Ovary (tissue), 3 donors: ENCODE measurements around the gene MMEL1.

Source experiments
- EP300 ChIP-seq: sonication (generic); formaldehyde crosslinking; IDR thresholded peaks from one replicate; pipeline ENCODE4 v1.6.1; 2017; ENCODE audit warnings: antibody characterized with exemption
- POLR2A ChIP-seq: fragments of 450-650 bp; IDR thresholded peaks from one replicate; pipeline ENCODE4 v1.6.1; 2017; ENCODE audit warnings: antibody characterized with exemption, mild to moderate bottlenecking, moderate library complexity
- TF ChIP-seq, protein P1 (sequence below), 3 donors: fragments of 450-650 bp in 2 of 3; fragments of 200-600 bp in 1 of 3; IDR thresholded peaks; one replicate each; pipeline versions ENCODE4 v1.5.1 to v1.8.0; 2016 to 2022; ENCODE audit warnings: antibody characterized with exemption in 3 of 3, mild to moderate bottlenecking in 1 of 3
- donor health status: DM: no; HTN: no; CAD: no.

DNA sequence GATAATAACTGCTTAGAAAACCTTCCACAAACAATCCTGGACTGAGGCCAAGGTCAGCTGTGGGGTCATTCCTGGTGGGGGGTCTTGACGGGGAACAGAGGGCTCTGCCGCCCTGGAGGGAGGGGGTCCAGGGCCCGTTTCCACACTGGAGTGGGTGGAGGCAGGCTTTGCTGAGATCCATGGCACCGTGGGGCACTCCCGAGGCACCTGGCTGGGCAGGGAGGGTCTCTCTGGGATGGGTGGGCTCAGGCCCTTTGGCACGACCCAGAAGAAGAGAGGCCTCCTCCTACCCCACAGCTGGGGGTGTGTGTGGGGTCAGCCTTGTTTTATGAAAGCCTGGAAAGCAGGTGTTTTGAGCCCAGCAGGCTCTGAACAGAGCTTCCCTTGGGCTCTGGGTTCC lies 5.1 kb downstream of the MMEL1 start:
- TF ChIP-seq, protein P1, sequence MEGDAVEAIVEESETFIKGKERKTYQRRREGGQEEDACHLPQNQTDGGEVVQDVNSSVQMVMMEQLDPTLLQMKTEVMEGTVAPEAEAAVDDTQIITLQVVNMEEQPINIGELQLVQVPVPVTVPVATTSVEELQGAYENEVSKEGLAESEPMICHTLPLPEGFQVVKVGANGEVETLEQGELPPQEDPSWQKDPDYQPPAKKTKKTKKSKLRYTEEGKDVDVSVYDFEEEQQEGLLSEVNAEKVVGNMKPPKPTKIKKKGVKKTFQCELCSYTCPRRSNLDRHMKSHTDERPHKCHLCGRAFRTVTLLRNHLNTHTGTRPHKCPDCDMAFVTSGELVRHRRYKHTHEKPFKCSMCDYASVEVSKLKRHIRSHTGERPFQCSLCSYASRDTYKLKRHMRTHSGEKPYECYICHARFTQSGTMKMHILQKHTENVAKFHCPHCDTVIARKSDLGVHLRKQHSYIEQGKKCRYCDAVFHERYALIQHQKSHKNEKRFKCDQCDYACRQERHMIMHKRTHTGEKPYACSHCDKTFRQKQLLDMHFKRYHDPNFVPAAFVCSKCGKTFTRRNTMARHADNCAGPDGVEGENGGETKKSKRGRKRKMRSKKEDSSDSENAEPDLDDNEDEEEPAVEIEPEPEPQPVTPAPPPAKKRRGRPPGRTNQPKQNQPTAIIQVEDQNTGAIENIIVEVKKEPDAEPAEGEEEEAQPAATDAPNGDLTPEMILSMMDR (IDR thresholded peaks at IDR 0.05) = no peak
- no peak for TF ChIP-seq EP300
- no peak for TF ChIP-seq POLR2A
